GM12891 (cell line): ENCODE results near the gene ACTL9.

ENCODE experiments used
- POLR2A ChIP-seq: IDR thresholded peaks from 2 replicates; pipeline ENCODE4 v1.6.1; 2011; ENCODE audit warnings: low read depth, low read length, control low read depth
- TAF1 ChIP-seq: IDR thresholded peaks from 2 replicates; pipeline ENCODE4 v1.6.1; 2011; ENCODE audit warnings: low read depth, low read length, control low read depth

DNA sequence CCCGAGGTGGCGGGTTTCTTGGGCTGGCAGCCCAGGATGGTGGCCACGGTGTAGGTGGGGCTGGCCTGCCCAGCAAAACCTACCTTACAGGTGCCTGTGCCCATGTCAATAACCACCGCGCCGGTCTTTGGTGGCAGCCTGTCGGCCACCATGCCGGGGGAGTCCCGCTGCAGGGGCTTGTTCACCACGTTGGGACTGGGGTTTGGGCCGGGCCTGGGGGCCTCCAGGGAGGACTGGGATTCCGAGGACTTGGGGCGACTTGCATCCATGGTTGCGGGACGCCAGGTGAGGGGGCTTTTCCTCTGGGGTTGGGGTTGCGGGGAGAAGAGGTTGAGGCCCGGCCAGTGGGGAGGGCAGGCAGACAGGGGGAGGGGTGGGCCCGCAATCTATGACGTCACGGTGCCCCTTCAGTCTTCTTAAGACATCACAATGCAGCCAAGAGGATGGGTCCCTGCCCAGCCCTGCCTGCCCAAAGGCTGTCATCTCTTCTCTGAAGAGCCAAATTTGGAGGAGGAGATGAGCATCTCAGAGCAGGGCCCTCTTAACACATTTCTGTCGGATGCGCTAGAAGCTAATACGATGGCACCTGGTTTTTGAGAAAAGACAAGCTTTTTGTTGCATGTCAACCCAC lies at the start of gene ACTL9:
- TF ChIP-seq POLR2A (no peak), TAF1 (no peak)
